Ammon's horn (tissue), 1 donor: ENCODE measurements around the gene PTPRD.

Source experiments
- DNase-seq: peaks from one replicate; pipeline ENCODE4 v3.0.0-alpha.2; 2016; ENCODE audit warnings: low spot score

Gene PTPRD

GRCh38 chr9:8515748-8516147, 2097.1 kb downstream of the PTPRD start:
- DNase-seq, result no peak

- DNase-seq, result no peak
Measured at GRCh38 chr9:8514760-8515159, 2098.0 kb downstream of the PTPRD start.

- DNase-seq, result no peak
Measured at GRCh38 chr9:8508671-8509290, 2104.0 kb downstream of the PTPRD start.

GRCh38 chr9:8494571-8494970, 2118.2 kb downstream of the PTPRD start:
- no peak for DNase-seq

- DNase-seq, result no peak
Measured at GRCh38 chr9:8492679-8493078, 2120.1 kb downstream of the PTPRD start.

GRCh38 chr9:8492024-8492423, 2120.8 kb downstream of the PTPRD start:
- no peak for DNase-seq

- DNase-seq, result no peak
Measured at GRCh38 chr9:8491563-8491962, 2121.2 kb downstream of the PTPRD start.

GRCh38 chr9:8489835-8490234, 2123.0 kb downstream of the PTPRD start:
- no peak for DNase-seq

- DNase-seq, result peak; percentile 28
Measured at GRCh38 chr9:8486095-8486494, 2126.7 kb downstream of the PTPRD start.

GRCh38 chr9:8484597-8485191, 2128.1 kb downstream of the PTPRD start:
- DNase-seq, result no peak

- DNase-seq, result no peak
Measured at GRCh38 chr9:8477450-8477849, 2135.4 kb downstream of the PTPRD start.

GRCh38 chr9:8474937-8475336, 2137.9 kb downstream of the PTPRD start:
- no peak for DNase-seq

GRCh38 chr9:8473244-8474020, 2139.4 kb downstream of the PTPRD start:
- DNase-seq, result no peak

- no peak for DNase-seq
Measured at GRCh38 chr9:8468045-8468637, 2144.7 kb downstream of the PTPRD start.

- peak; percentile 33 for DNase-seq
Measured at GRCh38 chr9:8457816-8458215, 2155.0 kb downstream of the PTPRD start.

GRCh38 chr9:8457055-8457454, 2155.7 kb downstream of the PTPRD start:
- DNase-seq, result no peak

GRCh38 chr9:8456344-8456743, 2156.5 kb downstream of the PTPRD start:
- DNase-seq, result no peak

- DNase-seq, result no peak
Measured at GRCh38 chr9:8450810-8451545, 2161.8 kb downstream of the PTPRD start.

- no peak for DNase-seq
Measured at GRCh38 chr9:8448226-8448625, 2164.6 kb downstream of the PTPRD start.

- no peak for DNase-seq
Measured at GRCh38 chr9:8447601-8448000, 2165.2 kb downstream of the PTPRD start.

- DNase-seq, result no peak
Measured at GRCh38 chr9:8437876-8438275, 2174.9 kb downstream of the PTPRD start.

- DNase-seq, result no peak
Measured at GRCh38 chr9:8437259-8437658, 2175.5 kb downstream of the PTPRD start.
